ENCODE measurements around the gene PFN3.

PFN3 gene

DNA sequence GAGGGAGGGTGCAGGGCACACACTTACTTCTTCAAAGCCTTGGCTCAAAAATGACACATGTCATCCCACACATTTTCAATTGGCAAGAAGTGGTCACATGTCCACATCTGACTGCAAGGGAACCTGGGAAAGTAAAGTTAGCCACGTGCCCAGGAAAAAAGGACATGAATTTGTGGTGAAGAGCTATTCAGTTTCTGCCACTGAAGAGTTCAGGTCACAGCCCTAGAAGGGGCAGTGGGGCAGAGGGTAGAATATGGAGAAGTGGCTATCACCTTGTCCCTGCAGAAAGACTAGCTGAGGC is 44.6 kb downstream of the PFN3 start:
- TF ChIP-seq, protein P1, sequence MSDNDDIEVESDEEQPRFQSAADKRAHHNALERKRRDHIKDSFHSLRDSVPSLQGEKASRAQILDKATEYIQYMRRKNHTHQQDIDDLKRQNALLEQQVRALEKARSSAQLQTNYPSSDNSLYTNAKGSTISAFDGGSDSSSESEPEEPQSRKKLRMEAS (IDR thresholded peaks at IDR 0.05), result peak; percentile 28; the same call in 1 of the 2 replicates
- TF ChIP-seq YY1 (IDR thresholded peaks at IDR 0.05; ENCODE audit: low read depth) (no peak), EP300 (IDR thresholded peaks at IDR 0.05; ENCODE audit: borderline replicate concordance) (no peak), RAD21 (IDR thresholded peaks at IDR 0.05; ENCODE audit: low read depth) (no peak), USF1 (IDR thresholded peaks at IDR 0.05) (peak; percentile 79)

GRCh38 chr5:177355162-177355867 is 45.1 kb downstream of the PFN3 start:
- TF ChIP-seq NFIC (IDR thresholded peaks at IDR 0.05) (no peak), ZBTB7A (IDR thresholded peaks at IDR 0.05; ENCODE audit: low read depth) (no peak), USF1 (IDR thresholded peaks at IDR 0.05) (no peak), CEBPB (IDR thresholded peaks at IDR 0.05) (no peak), TAF1 (IDR thresholded peaks at IDR 0.05; ENCODE audit: low read depth) (no peak), YY1 (IDR thresholded peaks at IDR 0.05; ENCODE audit: low read depth) (no peak), RAD21 (IDR thresholded peaks at IDR 0.05; ENCODE audit: low read depth) (no peak), CREB1 (IDR thresholded peaks at IDR 0.05; ENCODE audit: low read depth) (no peak), TEAD4 (IDR thresholded peaks at IDR 0.05) (no peak), FOXM1 (IDR thresholded peaks at IDR 0.05; ENCODE audit: borderline replicate concordance, low read depth) (no peak), EGR1 (IDR thresholded peaks at IDR 0.05) (no peak), TCF12 (IDR thresholded peaks at IDR 0.05; ENCODE audit: low read depth) (no peak), EP300 (IDR thresholded peaks at IDR 0.05; ENCODE audit: borderline replicate concordance) (no peak)
- TF ChIP-seq, protein P1 (IDR thresholded peaks at IDR 0.05), result no peak
- TF ChIP-seq, protein P2, sequence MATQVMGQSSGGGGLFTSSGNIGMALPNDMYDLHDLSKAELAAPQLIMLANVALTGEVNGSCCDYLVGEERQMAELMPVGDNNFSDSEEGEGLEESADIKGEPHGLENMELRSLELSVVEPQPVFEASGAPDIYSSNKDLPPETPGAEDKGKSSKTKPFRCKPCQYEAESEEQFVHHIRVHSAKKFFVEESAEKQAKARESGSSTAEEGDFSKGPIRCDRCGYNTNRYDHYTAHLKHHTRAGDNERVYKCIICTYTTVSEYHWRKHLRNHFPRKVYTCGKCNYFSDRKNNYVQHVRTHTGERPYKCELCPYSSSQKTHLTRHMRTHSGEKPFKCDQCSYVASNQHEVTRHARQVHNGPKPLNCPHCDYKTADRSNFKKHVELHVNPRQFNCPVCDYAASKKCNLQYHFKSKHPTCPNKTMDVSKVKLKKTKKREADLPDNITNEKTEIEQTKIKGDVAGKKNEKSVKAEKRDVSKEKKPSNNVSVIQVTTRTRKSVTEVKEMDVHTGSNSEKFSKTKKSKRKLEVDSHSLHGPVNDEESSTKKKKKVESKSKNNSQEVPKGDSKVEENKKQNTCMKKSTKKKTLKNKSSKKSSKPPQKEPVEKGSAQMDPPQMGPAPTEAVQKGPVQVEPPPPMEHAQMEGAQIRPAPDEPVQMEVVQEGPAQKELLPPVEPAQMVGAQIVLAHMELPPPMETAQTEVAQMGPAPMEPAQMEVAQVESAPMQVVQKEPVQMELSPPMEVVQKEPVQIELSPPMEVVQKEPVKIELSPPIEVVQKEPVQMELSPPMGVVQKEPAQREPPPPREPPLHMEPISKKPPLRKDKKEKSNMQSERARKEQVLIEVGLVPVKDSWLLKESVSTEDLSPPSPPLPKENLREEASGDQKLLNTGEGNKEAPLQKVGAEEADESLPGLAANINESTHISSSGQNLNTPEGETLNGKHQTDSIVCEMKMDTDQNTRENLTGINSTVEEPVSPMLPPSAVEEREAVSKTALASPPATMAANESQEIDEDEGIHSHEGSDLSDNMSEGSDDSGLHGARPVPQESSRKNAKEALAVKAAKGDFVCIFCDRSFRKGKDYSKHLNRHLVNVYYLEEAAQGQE (IDR thresholded peaks at IDR 0.05; ENCODE audit: low read depth), result no peak

- no peak for TF ChIP-seq CREB1 (IDR thresholded peaks at IDR 0.05; ENCODE audit: low read depth)
- TF ChIP-seq EGR1 (IDR thresholded peaks at IDR 0.05), result no peak
- TF ChIP-seq, protein P1 (IDR thresholded peaks at IDR 0.05), result no peak
- TF ChIP-seq ZBTB7A (IDR thresholded peaks at IDR 0.05; ENCODE audit: low read depth), result no peak
- no peak for TF ChIP-seq RAD21 (IDR thresholded peaks at IDR 0.05; ENCODE audit: low read depth)
- no peak for TF ChIP-seq TEAD4 (IDR thresholded peaks at IDR 0.05)
- no peak for TF ChIP-seq EP300 (IDR thresholded peaks at IDR 0.05; ENCODE audit: borderline replicate concordance)
- TF ChIP-seq CEBPB (IDR thresholded peaks at IDR 0.05), result no peak
- no peak for TF ChIP-seq NFIC (IDR thresholded peaks at IDR 0.05)
- no peak for TF ChIP-seq TAF1 (IDR thresholded peaks at IDR 0.05; ENCODE audit: low read depth)
- TF ChIP-seq USF1 (IDR thresholded peaks at IDR 0.05), result no peak
- TF ChIP-seq YY1 (IDR thresholded peaks at IDR 0.05; ENCODE audit: low read depth), result no peak
- TF ChIP-seq FOXM1 (IDR thresholded peaks at IDR 0.05; ENCODE audit: borderline replicate concordance, low read depth), result no peak
- TF ChIP-seq TCF12 (IDR thresholded peaks at IDR 0.05; ENCODE audit: low read depth), result no peak
- TF ChIP-seq, protein P2 (IDR thresholded peaks at IDR 0.05; ENCODE audit: low read depth), result no peak
Measured at GRCh38 chr5:177354711-177355110, 45.8 kb downstream of the PFN3 start.

DNA sequence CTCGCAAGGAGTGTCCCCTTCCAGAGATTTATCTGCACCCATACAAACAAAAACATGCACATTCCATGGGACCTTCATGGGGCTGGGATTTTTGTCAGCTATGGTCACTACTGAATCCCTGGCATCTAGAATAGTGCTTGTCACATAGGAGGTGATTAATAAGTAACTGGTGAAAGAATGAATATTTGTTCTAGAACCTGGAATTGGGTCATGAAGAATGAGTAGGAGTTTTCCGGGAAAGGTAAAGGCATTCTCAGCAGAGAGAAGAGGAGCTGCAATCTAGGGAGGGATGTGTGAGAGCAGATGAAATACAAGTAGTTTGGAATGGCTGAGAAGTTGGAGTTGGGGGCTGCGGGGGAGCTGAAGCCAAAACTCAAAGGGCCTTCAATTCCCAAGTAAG is 46.2 kb downstream of the PFN3 start:
- TF ChIP-seq EP300 (IDR thresholded peaks at IDR 0.05; ENCODE audit: borderline replicate concordance), result no peak

DNA sequence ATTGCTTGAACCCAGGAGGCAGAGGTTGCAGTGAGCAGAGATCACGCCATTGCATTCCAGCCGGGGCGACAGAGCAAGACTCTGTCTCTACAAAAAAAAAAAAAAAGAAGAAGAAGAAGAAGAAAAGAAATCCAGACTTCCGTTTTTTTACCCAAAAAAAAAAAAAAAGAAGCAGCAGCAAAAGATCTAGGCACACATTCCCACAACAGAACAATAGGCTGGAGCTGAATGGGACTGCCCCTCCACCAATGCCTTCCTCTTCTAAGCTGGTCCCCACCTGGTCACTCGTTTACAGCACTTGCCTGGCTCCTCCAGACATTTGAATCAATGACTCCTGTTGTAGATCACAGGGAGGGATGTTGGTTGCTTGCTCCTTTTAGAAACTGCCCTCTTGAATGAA is 47.4 kb downstream of the PFN3 start:
- TF ChIP-seq TAF1 (IDR thresholded peaks at IDR 0.05; ENCODE audit: low read depth) (no peak), FOXM1 (IDR thresholded peaks at IDR 0.05; ENCODE audit: borderline replicate concordance, low read depth) (no peak), CEBPB (IDR thresholded peaks at IDR 0.05) (no peak), TCF12 (IDR thresholded peaks at IDR 0.05; ENCODE audit: low read depth) (no peak)
- TF ChIP-seq, protein P1 (IDR thresholded peaks at IDR 0.05), result no peak
